WTC11 (cell line): ENCODE measurements around the gene CXorf38.

ENCODE experiments used
- CBFB ChIP-seq: sonication (generic); formaldehyde crosslinking; IDR thresholded peaks from 2 replicates; pipeline ENCODE4 v1.8.1; 2022; ENCODE audit warnings: mild to moderate bottlenecking, low read depth, missing genetic modification reagents
- ELF4 ChIP-seq: sonication (generic); formaldehyde crosslinking; IDR thresholded peaks from 2 replicates; pipeline ENCODE4 v1.8.1; 2022; ENCODE audit warnings: low read depth, mild to moderate bottlenecking, moderate library complexity, missing genetic modification reagents
- IRF2 ChIP-seq: sonication (generic); formaldehyde crosslinking; IDR thresholded peaks from 2 replicates; pipeline ENCODE4 v1.8.0; 2022; ENCODE audit warnings: low read depth, missing genetic modification reagents, borderline replicate concordance
- JUN ChIP-seq: sonication (generic); formaldehyde crosslinking; IDR thresholded peaks from 2 replicates; pipeline ENCODE4 v1.8.0; 2023; ENCODE audit warnings: mild to moderate bottlenecking, missing genetic modification reagents
- NFE2L1 ChIP-seq: sonication (generic); formaldehyde crosslinking; IDR thresholded peaks from 2 replicates; pipeline ENCODE4 v1.8.1; 2023; ENCODE audit warnings: missing genetic modification reagents
- NR3C1 ChIP-seq: sonication (generic); formaldehyde crosslinking; conservative IDR thresholded peaks from 2 replicates; pipeline ENCODE4 v1.8.1; 2023; ENCODE audit warnings: low read depth, mild to moderate bottlenecking, missing genetic modification reagents
- SP1 ChIP-seq: sonication (generic); formaldehyde crosslinking; conservative IDR thresholded peaks from 2 replicates; pipeline ENCODE4 v1.8.1; 2022; ENCODE audit warnings: missing genetic modification reagents
- ZBTB21 ChIP-seq: sonication (generic); formaldehyde crosslinking; IDR thresholded peaks from 2 replicates; pipeline ENCODE4 v1.8.1; 2023; ENCODE audit warnings: mild to moderate bottlenecking, missing genetic modification reagents, borderline replicate concordance
- TF ChIP-seq, protein P1 (sequence below): fragments of 200-600 bp; IDR thresholded peaks from 2 replicates; pipeline ENCODE4 v1.8.0; 2022; ENCODE audit warnings: antibody characterized with exemption
- TF ChIP-seq, protein P2 (sequence below): sonication (generic); formaldehyde crosslinking; IDR thresholded peaks from 2 replicates; pipeline ENCODE4 v1.8.0; 2023; ENCODE audit warnings: missing genetic modification reagents, mild to moderate bottlenecking, borderline replicate concordance
- TF ChIP-seq, protein P3 (sequence below): sonication (generic); formaldehyde crosslinking; IDR thresholded peaks from 2 replicates; pipeline ENCODE4 v1.8.0; 2022; ENCODE audit warnings: mild to moderate bottlenecking, missing genetic modification reagents
- TF ChIP-seq, protein P4 (sequence below): sonication (generic); formaldehyde crosslinking; IDR thresholded peaks from 2 replicates; pipeline ENCODE4 v1.8.1; 2022; ENCODE audit warnings: low read depth, mild to moderate bottlenecking, moderate library complexity, missing genetic modification reagents, borderline replicate concordance
- TF ChIP-seq, protein P5 (sequence below): sonication (generic); formaldehyde crosslinking; IDR thresholded peaks from 2 replicates; pipeline ENCODE4 v1.8.1; 2023; ENCODE audit warnings: mild to moderate bottlenecking, missing genetic modification reagents

DNA sequence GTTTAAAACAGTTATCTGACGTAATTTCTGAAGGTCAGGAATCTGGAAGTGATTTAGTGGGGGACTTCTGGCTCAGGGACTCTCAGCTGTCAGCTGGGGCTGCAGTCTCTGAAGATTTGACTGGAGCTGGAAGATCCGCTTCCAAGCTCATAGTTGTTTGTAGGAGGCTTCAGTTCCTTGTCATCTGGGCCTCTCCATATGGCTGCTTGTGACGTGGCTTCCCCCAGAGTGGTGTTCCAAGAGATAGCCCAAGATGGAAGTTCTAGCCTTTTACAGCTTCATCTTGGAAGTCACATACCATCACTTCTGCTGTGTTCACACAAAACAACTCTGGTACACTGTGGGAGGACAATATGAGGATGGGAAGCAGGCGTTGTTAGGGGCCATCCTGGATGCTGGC lies 22.1 kb downstream of the CXorf38 start:
- TF ChIP-seq NFE2L1 (CRISPR knock-in tag): no peak
- TF ChIP-seq, protein P1, sequence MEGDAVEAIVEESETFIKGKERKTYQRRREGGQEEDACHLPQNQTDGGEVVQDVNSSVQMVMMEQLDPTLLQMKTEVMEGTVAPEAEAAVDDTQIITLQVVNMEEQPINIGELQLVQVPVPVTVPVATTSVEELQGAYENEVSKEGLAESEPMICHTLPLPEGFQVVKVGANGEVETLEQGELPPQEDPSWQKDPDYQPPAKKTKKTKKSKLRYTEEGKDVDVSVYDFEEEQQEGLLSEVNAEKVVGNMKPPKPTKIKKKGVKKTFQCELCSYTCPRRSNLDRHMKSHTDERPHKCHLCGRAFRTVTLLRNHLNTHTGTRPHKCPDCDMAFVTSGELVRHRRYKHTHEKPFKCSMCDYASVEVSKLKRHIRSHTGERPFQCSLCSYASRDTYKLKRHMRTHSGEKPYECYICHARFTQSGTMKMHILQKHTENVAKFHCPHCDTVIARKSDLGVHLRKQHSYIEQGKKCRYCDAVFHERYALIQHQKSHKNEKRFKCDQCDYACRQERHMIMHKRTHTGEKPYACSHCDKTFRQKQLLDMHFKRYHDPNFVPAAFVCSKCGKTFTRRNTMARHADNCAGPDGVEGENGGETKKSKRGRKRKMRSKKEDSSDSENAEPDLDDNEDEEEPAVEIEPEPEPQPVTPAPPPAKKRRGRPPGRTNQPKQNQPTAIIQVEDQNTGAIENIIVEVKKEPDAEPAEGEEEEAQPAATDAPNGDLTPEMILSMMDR: no peak
- no peak for TF ChIP-seq IRF2 (CRISPR knock-in tag)
- TF ChIP-seq SP1 (CRISPR knock-in tag): no peak
- TF ChIP-seq, protein P2, sequence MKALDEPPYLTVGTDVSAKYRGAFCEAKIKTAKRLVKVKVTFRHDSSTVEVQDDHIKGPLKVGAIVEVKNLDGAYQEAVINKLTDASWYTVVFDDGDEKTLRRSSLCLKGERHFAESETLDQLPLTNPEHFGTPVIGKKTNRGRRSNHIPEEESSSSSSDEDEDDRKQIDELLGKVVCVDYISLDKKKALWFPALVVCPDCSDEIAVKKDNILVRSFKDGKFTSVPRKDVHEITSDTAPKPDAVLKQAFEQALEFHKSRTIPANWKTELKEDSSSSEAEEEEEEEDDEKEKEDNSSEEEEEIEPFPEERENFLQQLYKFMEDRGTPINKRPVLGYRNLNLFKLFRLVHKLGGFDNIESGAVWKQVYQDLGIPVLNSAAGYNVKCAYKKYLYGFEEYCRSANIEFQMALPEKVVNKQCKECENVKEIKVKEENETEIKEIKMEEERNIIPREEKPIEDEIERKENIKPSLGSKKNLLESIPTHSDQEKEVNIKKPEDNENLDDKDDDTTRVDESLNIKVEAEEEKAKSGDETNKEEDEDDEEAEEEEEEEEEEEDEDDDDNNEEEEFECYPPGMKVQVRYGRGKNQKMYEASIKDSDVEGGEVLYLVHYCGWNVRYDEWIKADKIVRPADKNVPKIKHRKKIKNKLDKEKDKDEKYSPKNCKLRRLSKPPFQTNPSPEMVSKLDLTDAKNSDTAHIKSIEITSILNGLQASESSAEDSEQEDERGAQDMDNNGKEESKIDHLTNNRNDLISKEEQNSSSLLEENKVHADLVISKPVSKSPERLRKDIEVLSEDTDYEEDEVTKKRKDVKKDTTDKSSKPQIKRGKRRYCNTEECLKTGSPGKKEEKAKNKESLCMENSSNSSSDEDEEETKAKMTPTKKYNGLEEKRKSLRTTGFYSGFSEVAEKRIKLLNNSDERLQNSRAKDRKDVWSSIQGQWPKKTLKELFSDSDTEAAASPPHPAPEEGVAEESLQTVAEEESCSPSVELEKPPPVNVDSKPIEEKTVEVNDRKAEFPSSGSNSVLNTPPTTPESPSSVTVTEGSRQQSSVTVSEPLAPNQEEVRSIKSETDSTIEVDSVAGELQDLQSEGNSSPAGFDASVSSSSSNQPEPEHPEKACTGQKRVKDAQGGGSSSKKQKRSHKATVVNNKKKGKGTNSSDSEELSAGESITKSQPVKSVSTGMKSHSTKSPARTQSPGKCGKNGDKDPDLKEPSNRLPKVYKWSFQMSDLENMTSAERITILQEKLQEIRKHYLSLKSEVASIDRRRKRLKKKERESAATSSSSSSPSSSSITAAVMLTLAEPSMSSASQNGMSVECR: no peak
- TF ChIP-seq, protein P3, sequence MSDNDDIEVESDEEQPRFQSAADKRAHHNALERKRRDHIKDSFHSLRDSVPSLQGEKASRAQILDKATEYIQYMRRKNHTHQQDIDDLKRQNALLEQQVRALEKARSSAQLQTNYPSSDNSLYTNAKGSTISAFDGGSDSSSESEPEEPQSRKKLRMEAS (CRISPR knock-in tag): no peak
- no peak for TF ChIP-seq ELF4
- no peak for TF ChIP-seq NR3C1 (CRISPR knock-in tag)
- TF ChIP-seq ZBTB21 (CRISPR knock-in tag): no peak
- no peak for TF ChIP-seq CBFB (CRISPR knock-in tag)
- TF ChIP-seq JUN (CRISPR knock-in tag): no peak
- TF ChIP-seq, protein P4, sequence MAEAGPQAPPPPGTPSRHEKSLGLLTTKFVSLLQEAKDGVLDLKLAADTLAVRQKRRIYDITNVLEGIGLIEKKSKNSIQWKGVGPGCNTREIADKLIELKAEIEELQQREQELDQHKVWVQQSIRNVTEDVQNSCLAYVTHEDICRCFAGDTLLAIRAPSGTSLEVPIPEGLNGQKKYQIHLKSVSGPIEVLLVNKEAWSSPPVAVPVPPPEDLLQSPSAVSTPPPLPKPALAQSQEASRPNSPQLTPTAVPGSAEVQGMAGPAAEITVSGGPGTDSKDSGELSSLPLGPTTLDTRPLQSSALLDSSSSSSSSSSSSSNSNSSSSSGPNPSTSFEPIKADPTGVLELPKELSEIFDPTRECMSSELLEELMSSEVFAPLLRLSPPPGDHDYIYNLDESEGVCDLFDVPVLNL: no peak
- TF ChIP-seq, protein P5, sequence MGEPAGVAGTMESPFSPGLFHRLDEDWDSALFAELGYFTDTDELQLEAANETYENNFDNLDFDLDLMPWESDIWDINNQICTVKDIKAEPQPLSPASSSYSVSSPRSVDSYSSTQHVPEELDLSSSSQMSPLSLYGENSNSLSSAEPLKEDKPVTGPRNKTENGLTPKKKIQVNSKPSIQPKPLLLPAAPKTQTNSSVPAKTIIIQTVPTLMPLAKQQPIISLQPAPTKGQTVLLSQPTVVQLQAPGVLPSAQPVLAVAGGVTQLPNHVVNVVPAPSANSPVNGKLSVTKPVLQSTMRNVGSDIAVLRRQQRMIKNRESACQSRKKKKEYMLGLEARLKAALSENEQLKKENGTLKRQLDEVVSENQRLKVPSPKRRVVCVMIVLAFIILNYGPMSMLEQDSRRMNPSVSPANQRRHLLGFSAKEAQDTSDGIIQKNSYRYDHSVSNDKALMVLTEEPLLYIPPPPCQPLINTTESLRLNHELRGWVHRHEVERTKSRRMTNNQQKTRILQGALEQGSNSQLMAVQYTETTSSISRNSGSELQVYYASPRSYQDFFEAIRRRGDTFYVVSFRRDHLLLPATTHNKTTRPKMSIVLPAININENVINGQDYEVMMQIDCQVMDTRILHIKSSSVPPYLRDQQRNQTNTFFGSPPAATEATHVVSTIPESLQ: no peak
